GM12875 (cell line): ENCODE results near the gene PPIP5K2.

Source experiments
- H3K4me3 ChIP-seq: one replicate; pipeline ENCODE4 v1.5.1; 2011; ENCODE audit warnings: low read depth, low read length, control low read depth
- CTCF ChIP-seq: IDR thresholded peaks from 2 replicates; pipeline ENCODE4 v1.5.1; 2011; ENCODE audit warnings: low read depth, mild to moderate bottlenecking, control low read depth, inconsistent platforms, low read length, moderate library complexity, borderline replicate concordance; ENCODE audit not compliant: insufficient read depth

Gene PPIP5K2

GRCh38 chr5:103110403-103110802 lies 9.7 kb upstream of the PPIP5K2 start:
- no peak overlapping the region for H3K4me3 ChIP-seq
- no peak for TF ChIP-seq CTCF

DNA sequence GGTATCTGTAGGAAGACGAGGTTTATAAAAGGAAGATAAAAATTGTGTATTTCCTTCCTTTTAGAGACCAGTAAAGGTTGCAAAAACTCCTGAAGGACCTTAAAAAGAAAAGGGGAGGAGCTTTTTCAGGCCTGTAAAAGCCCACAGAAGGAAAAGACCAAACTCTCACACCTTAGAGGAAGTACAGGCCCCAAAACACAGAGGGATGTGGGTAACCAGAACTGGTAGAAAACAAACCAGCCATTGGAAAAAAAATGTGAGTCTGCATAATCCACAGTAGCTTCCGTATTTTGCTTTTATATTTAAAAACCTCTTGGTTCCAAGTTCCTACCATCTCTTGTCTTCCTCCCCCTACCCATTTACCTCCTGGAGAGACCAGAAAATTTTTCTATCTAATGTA lies 8.6 kb upstream of the PPIP5K2 start:
- no peak for TF ChIP-seq CTCF
- H3K4me3 ChIP-seq, result no peak overlapping the region

- TF ChIP-seq CTCF, result no peak
- H3K4me3 ChIP-seq, result no peak overlapping the region
These were observed 7.2 kb upstream of the PPIP5K2 start for GRCh38 chr5:103112910-103113309.

DNA sequence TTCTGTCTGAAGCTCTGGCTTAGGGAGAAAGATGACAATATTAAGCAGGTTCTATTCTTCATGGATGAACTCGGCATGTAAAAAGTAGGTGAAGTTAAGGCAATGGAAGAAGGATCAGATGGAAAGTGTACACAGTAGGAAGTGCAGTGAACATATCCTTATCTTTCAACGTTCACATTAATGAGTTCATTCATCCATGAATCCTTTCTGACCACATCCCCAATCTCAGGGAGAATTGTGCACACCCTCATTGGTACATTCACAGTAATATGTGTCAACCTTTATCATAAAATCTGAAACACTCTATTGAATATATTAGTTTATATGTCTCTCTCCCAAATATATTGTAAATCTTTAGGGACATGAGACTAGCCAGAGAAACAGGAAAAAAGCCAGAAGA lies 5.7 kb upstream of the PPIP5K2 start:
- no peak for TF ChIP-seq CTCF
- no peak overlapping the region for H3K4me3 ChIP-seq

DNA sequence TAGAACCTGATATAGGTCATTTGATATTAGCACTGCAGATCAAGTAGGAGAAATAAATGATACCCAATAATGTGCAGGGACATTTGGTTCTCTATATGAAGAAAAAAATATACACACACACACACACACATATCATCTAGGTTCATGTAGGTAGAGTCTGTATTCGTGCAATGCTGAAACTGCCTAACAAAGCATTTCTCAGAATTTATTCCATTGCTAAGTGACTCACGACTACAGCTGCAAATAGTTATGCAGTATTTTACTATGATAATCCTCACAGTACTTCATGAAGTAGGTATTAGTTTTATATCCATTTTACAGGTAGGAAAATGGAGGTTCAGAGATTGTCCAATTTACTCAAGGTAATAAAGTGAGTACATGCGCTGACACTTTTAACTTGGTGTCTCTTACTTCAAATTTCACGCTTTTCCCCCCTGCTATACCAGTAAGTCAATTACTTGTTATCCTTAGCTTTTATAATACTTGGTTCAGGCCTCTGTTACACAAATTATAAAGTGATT lies 2.6 kb upstream of the PPIP5K2 start:
- no peak overlapping the region for H3K4me3 ChIP-seq
- no peak for TF ChIP-seq CTCF

- H3K4me3 ChIP-seq, result peak overlapping the region; percentile 80
- TF ChIP-seq CTCF, result no peak
These were observed 884 bp upstream of the PPIP5K2 start for GRCh38 chr5:103119070-103119764.

- peak overlapping the region; percentile 80 for H3K4me3 ChIP-seq
- TF ChIP-seq CTCF, result no peak
These were observed 603 bp downstream of the PPIP5K2 start for GRCh38 chr5:103120607-103121200.
